ENCODE measurements around the gene IFNA21. TPM values are rescaled to one million over a fixed set of nuclear protein-coding genes. Genes with fewer than 3 reads are reported as not detected.
"Not testable (repeated sequence)": the region's sequence is repeated elsewhere in the genome, so short reads cannot be mapped to it uniquely, and the experiment has no call there.

The IFNA21 gene
- total RNA-seq, 1 donor from 2014 or later: not detected

GRCh38 chr9:21144603-21145002, 21.9 kb downstream of the IFNA21 start:
- intact Hi-C loops (cut with micrococcal nuclease): loop anchor here (1.0 kb wide), 1 partner anchor 48 kb away; no protein-coding TSS in a partner anchor

- intact Hi-C loops (cut with micrococcal nuclease): no loop called here
These were observed 25.0 kb downstream of the IFNA21 start, which contains the start of gene IFNW1 for GRCh38 chr9:21141427-21141882. Gene IFNW1 (minus strand): TSS chr9:21141832. CDS start chr9:21141570, 262 bp downstream.

GRCh38 chr9:21137020-21137419, 29.4 kb downstream of the IFNA21 start:
- intact Hi-C loops (cut with micrococcal nuclease): no loop called here

GRCh38 chr9:21135736-21136135, 30.7 kb downstream of the IFNA21 start:
- intact Hi-C loops (cut with micrococcal nuclease): no loop called here

- intact Hi-C loops (cut with micrococcal nuclease): not testable (repeated sequence)
These were observed 38.3 kb downstream of the IFNA21 start for GRCh38 chr9:21128186-21128585.

GRCh38 chr9:21121595-21122251, 44.7 kb downstream of the IFNA21 start:
- intact Hi-C loops (cut with micrococcal nuclease): no loop called here

- intact Hi-C loops (cut with micrococcal nuclease): no loop called here
These were observed 45.4 kb downstream of the IFNA21 start for GRCh38 chr9:21121079-21121478.

GRCh38 chr9:21119093-21119770, 47.2 kb downstream of the IFNA21 start:
- intact Hi-C loops (cut with micrococcal nuclease): loop anchor here (10.0 kb wide), 1 partner anchor 114 kb away; no protein-coding TSS in a partner anchor

Other genes starting within 250 kb of the IFNA21 start
- 13.4 and 16.5 TPM in 2 replicates for gene HACD4, start 135.0 kb downstream of the IFNA21 start, total RNA-seq
- not detected in 2 replicates for gene IFNB1, start 88.7 kb downstream of the IFNA21 start, total RNA-seq
- gene IFNW1, start 24.8 kb downstream of the IFNA21 start, total RNA-seq: not detected in 2 replicates
- gene IFNA4, start 20.9 kb upstream of the IFNA21 start, total RNA-seq: not detected in 2 replicates
- not detected in 2 replicates for gene IFNA7, start 35.5 kb upstream of the IFNA21 start, total RNA-seq
- gene IFNA10, start 40.5 kb upstream of the IFNA21 start, total RNA-seq: not detected in 2 replicates
- not detected in 2 replicates for gene IFNA16, start 50.7 kb upstream of the IFNA21 start, total RNA-seq
- gene IFNA17, start 61.6 kb upstream of the IFNA21 start, total RNA-seq: not detected in 2 replicates
- gene IFNA14, start 73.3 kb upstream of the IFNA21 start, total RNA-seq: not detected in 2 replicates
- gene IFNA5, start 138.7 kb upstream of the IFNA21 start, total RNA-seq: not detected in 2 replicates
- 17.1 and 17.2 TPM in 2 replicates for gene KLHL9, start 168.7 kb upstream of the IFNA21 start, total RNA-seq
- gene IFNA6, start 184.2 kb upstream of the IFNA21 start, total RNA-seq: not detected in 2 replicates
- gene IFNA13, start 201.4 kb upstream of the IFNA21 start, total RNA-seq: not detected in 2 replicates
- not detected in 2 replicates for gene IFNA2, start 218.7 kb upstream of the IFNA21 start, total RNA-seq
- gene IFNA8, start 242.5 kb upstream of the IFNA21 start, total RNA-seq: not detected in 2 replicates